Motor neuron (in vitro differentiated cells): Measurements from ENCODE around the gene TELO2. TPM values are rescaled to one million over a fixed set of nuclear protein-coding genes. Genes with fewer than 3 reads are reported as not detected.

Experiments used
- ATAC-seq, 8 experiments: fragments of 200-7000 bp; cut with Tn5 transposase; replicated peaks in 6 of 8; 2 replicates each; pipeline ENCODE4 v1.8.0; 2021; ENCODE audit warnings: mild to moderate bottlenecking in 8 of 8, moderate library complexity in 8 of 8
- H3K27ac ChIP-seq, 2 donors: fragments of 250-450 bp; sonication (Bioruptor Pico); 2 replicates each; pipeline ENCODE4 v1.9.0; 2021; ENCODE audit warnings: antibody characterized with exemption in 2 of 2, mild to moderate bottlenecking in 2 of 2, moderate library complexity in 1 of 2
- H3K4me1 ChIP-seq, 2 donors: fragments of 250-450 bp; sonication (Bioruptor Pico); replicated peaks in 1 of 2; 2 replicates each; pipeline ENCODE4 v1.6.1; 2021; ENCODE audit warnings: antibody characterized with exemption in 2 of 2, mild to moderate bottlenecking in 2 of 2, moderate library complexity in 1 of 2
- H3K4me3 ChIP-seq, 5 donors: fragments of 250-450 bp; sonication (Bioruptor Pico); 2 replicates each; pipeline ENCODE4 v1.9.0; 2021; ENCODE audit warnings: antibody characterized with exemption in 5 of 5, mild to moderate bottlenecking in 5 of 5, moderate library complexity in 4 of 5
- WGBS, 10 experiments: fragments of 450-650 bp; shearing (Covaris generic); methylation state at CpG; one replicate each; pipeline ENCODE4 v1.0.0; 2022; 5-methylcytosine and 5-hydroxymethylcytosine counted together
- in situ Hi-C, 9 experiments: fragments of 400-800 bp; cut with MboI; loops; one replicate each; pipeline ENCODE4 v1.15.0; 2021; ENCODE audit warnings: low sequenced_read_pairs in 9 of 9, low pct_unique_long_range_greater_than_20kb in 2 of 9; ENCODE audit not compliant: unreplicated experiment in 9 of 9
- total RNA-seq, 8 experiments: library from RNA; unstranded; fragments of 300-600 nt; gene quantifications; 2 replicates each; pipeline versions ENCODE4 v1.2.3 to v1.2.4, GENCODE V29; 2022

TELO2 gene
- total RNA-seq, 8 experiments from 2014 or later, result 8.1 to 37.8 (median 15.2) TPM

- in situ Hi-C loops, result no loop called here
- H3K4me3 ChIP-seq, result no peak overlapping the region
- H3K27ac ChIP-seq, result no peak overlapping the region
- 77 to 100% (median 91%) methylated on average over 1 to 7 of the region's 13 CpGs; no CpG with 5 or more reads in 4 of the 10 experiments for WGBS, 10 experiments
- no peak for ATAC-seq
- H3K4me1 ChIP-seq, result no peaks in the 10 kb centered on the region
Measured at GRCh38 chr16:1536601-1537000, 43.4 kb downstream of the TELO2 start.

- no peak for ATAC-seq
- in situ Hi-C loops, result no loop called here
- H3K4me1 ChIP-seq, result no peaks in the 10 kb centered on the region
- 80 to 100% (median 89%) methylated on average over 1 to 4 of the region's 27 CpGs; no CpG with 5 or more reads in 4 of the 10 experiments for WGBS, 10 experiments
- no peak overlapping the region for H3K27ac ChIP-seq
- H3K4me3 ChIP-seq, result no peak overlapping the region
Measured at GRCh38 chr16:1537138-1537577, 44.0 kb downstream of the TELO2 start.

GRCh38 chr16:1537763-1538289 lies 44.7 kb downstream of the TELO2 start:
- no peak overlapping the region for H3K4me3 ChIP-seq
- in situ Hi-C loops, result no loop called here
- H3K4me1 ChIP-seq, result no peaks in the 10 kb centered on the region
- ATAC-seq, result no peak
- 93 to 100% (median 98%) methylated on average over 1 to 15 of the region's 26 CpGs; no CpG with 5 or more reads in 4 of the 10 experiments for WGBS, 10 experiments
- H3K27ac ChIP-seq, result no peak overlapping the region

- in situ Hi-C loops, result no loop called here
- Histone ChIP-seq H3K4me3 (no peak overlapping the region), H3K27ac (no peak overlapping the region), H3K4me1 (peaks cover 0 to 8% of the 10 kb centered on the region in 2 donors)
- ATAC-seq, result peak in 6 of 8 experiments; percentile 12 to 52 (median 40)
- 50 to 100% (median 80%) methylated on average over 1 to 3 of the region's 22 CpGs; no CpG with 5 or more reads in 5 of the 10 experiments for WGBS, 10 experiments
Measured at GRCh38 chr16:1538804-1539520, 45.8 kb downstream of the TELO2 start.

- 31 to 94% (median 60%) methylated on average over 1 to 8 of the region's 35 CpGs; no CpG with 5 or more reads in 3 of the 10 experiments for WGBS, 10 experiments
- peak in 1 of 8 experiments; percentile 56 for ATAC-seq
- Histone ChIP-seq H3K4me3 (no peak overlapping the region), H3K27ac (no peak overlapping the region), H3K4me1 (peaks cover 0 to 8% of the 10 kb centered on the region in 2 donors)
- in situ Hi-C loops, result no loop called here
Measured at GRCh38 chr16:1539720-1540555, 46.8 kb downstream of the TELO2 start.

GRCh38 chr16:1540556-1540855 lies 47.3 kb downstream of the TELO2 start:
- 56 to 100% (median 82%) methylated on average over 1 to 7 of the region's 8 CpGs; no CpG with 5 or more reads in 4 of the 10 experiments for WGBS, 10 experiments
- H3K4me3 ChIP-seq, result no peak overlapping the region
- in situ Hi-C loops, result no loop called here
- H3K27ac ChIP-seq, result no peak overlapping the region
- no peak for ATAC-seq
- peaks cover 0 to 8% of the 10 kb centered on the region in 2 donors for H3K4me1 ChIP-seq

- Histone ChIP-seq H3K4me3 (no peak overlapping the region), H3K27ac (no peak overlapping the region), H3K4me1 (peaks cover 0 to 8% of the 10 kb centered on the region in 2 donors)
- 53 to 100% (median 90%) methylated on average over 2 to 5 of the region's 41 CpGs; no CpG with 5 or more reads in 2 of the 10 experiments for WGBS, 10 experiments
- ATAC-seq, result no peak
- in situ Hi-C loops, result no loop called here
Measured at GRCh38 chr16:1541293-1542165, 48.4 kb downstream of the TELO2 start.

- Histone ChIP-seq H3K4me1 (peaks cover 0 to 8% of the 10 kb centered on the region in 2 donors), H3K4me3 (no peak overlapping the region), H3K27ac (no peak overlapping the region)
- WGBS, 10 experiments, result 67 to 100% methylated on average over 2 of the region's 2 CpGs; no CpG with 5 or more reads in 8 of the 10 experiments
- in situ Hi-C loops, result no loop called here
- no peak for ATAC-seq
Measured at GRCh38 chr16:1542166-1542500, 49.0 kb downstream of the TELO2 start.

GRCh38 chr16:1542533-1542932 lies 49.4 kb downstream of the TELO2 start:
- in situ Hi-C loops, result no loop called here
- 60 to 93% (median 88%) methylated on average over 1 to 7 of the region's 18 CpGs; no CpG with 5 or more reads in 4 of the 10 experiments for WGBS, 10 experiments
- no peak overlapping the region for H3K4me3 ChIP-seq
- H3K27ac ChIP-seq, result no peak overlapping the region
- H3K4me1 ChIP-seq, result peaks cover 0 to 8% of the 10 kb centered on the region in 2 donors
- ATAC-seq, result no peak

- peak in 7 of 8 experiments; percentile 49 to 93 (median 75) for ATAC-seq
- in situ Hi-C loops, result no loop called here
- WGBS, 10 experiments, result 22 to 93% (median 58%) methylated on average over 2 to 10 of the region's 30 CpGs
- Histone ChIP-seq H3K27ac (no peak overlapping the region), H3K4me3 (no peak overlapping the region), H3K4me1 (peaks cover 0 to 8% of the 10 kb centered on the region in 2 donors)
Measured at GRCh38 chr16:1543085-1543896, 50.1 kb downstream of the TELO2 start.

- 54 to 100% (median 90%) methylated on average over 2 to 15 of the region's 26 CpGs; no CpG with 5 or more reads in 2 of the 10 experiments for WGBS, 10 experiments
Measured at GRCh38 chr16:1545044-1546040, 52.2 kb downstream of the TELO2 start.

More at GRCh38 chr16:1545044-1546040, 52.2 kb downstream of the TELO2 start:
- H3K4me1 ChIP-seq, result peaks cover 0 to 8% of the 10 kb centered on the region in 2 donors
- in situ Hi-C loops, result no loop called here
- ATAC-seq, result no peak
- H3K27ac ChIP-seq, result no peak overlapping the region
- no peak overlapping the region for H3K4me3 ChIP-seq
